Esophagus squamous epithelium (tissue), 5 donors: Measurements from ENCODE around the gene SWSAP1. TPM values are rescaled to one million over a fixed set of nuclear protein-coding genes. Genes with fewer than 3 reads are reported as not detected.

Source experiments
- DNase-seq: peaks from one replicate; lab custom pipeline; 2025; lab: John Stamatoyannopoulos, UW
- H3K27ac ChIP-seq, 4 donors: fragments of 200-600 bp; sonication (generic); one replicate each; pipeline ENCODE4 v1.5.1; 2016 to 2019; ENCODE audit warnings: mild to moderate bottlenecking in 1 of 4
- H3K27me3 ChIP-seq, 4 donors: fragments of 200-600 bp; sonication (generic); 1 replicate in 3 of 4; 2 replicates in 1 of 4; pipeline versions ENCODE4 v1.5.1 to v1.6.0; 2017 to 2021; ENCODE audit warnings: antibody characterized with exemption in 1 of 4
- H3K36me3 ChIP-seq, 3 donors: fragments of 200-600 bp; sonication (generic); one replicate each; pipeline ENCODE4 v1.5.1; 2016 to 2019
- H3K4me1 ChIP-seq, 3 donors: fragments of 200-600 bp; sonication (generic); one replicate each; pipeline ENCODE4 v1.5.1; 2017 to 2019
- H3K4me3 ChIP-seq, 4 donors: fragments of 200-600 bp; sonication (generic); 1 replicate in 3 of 4; 2 replicates in 1 of 4; pipeline ENCODE4 v1.5.1; 2016 to 2019; ENCODE audit warnings: mild to moderate bottlenecking in 2 of 4, moderate library complexity in 1 of 4
- H3K9me3 ChIP-seq, 3 donors: fragments of 200-600 bp; sonication (generic); one replicate each; pipeline ENCODE4 v1.5.1; 2016 to 2019
- CTCF ChIP-seq, 6 experiments: fragments of 450-650 bp in 4 of 6; fragments of 200-600 bp in 2 of 6; sonication (generic) in 2 of 6; IDR thresholded peaks; one replicate each; pipeline ENCODE4 v1.5.1; 2016 to 2019; ENCODE audit warnings: antibody characterized with exemption in 6 of 6, mild to moderate bottlenecking in 4 of 6, moderate library complexity in 4 of 6
- POLR2A ChIP-seq, 4 donors: fragments of 450-650 bp; IDR thresholded peaks; one replicate each; pipeline ENCODE4 v1.6.1; 2017; ENCODE audit warnings: antibody characterized with exemption in 4 of 4, mild to moderate bottlenecking in 4 of 4, moderate library complexity in 3 of 4
- WGBS, 2 donors: methylation state at CpG; one replicate each; pipeline ENCODE4 v1.1.5; 2018; 5-methylcytosine and 5-hydroxymethylcytosine counted together
- intact Hi-C: fragments of 100-400 bp; cut with DNase I; formaldehyde crosslinking; loops from one replicate; pipeline ENCODE4 v1.15.0; 2022
- total RNA-seq, 4 donors: library from RNA; depleted of rRNA; stranded (reverse); fragments of >200 nt; gene quantifications; one replicate each; pipeline ENCODE4 v1.1.0, GENCODE V29; 2016
- donor health status: DM: yes; HTN: yes; CAD: no.

The SWSAP1 gene
- total RNA-seq, 4 donors from 2014 or later: 1.0 to 2.9 (median 1.3) TPM

- Histone ChIP-seq H3K27ac (peak within 1 kb of the TSS in 3 of 4 donors; percentile 30 to 42 (median 36)), H3K4me1 (peaks cover 26 to 61% (median 37%) of the 10 kb centered on the region in 3 donors), H3K36me3 (no peaks in the 10 kb centered on the region), H3K27me3 (peaks cover 5 to 75% (median 19%) of the 10 kb centered on the region in 4 donors), H3K4me3 (peak within 1 kb of the TSS; percentile 16 to 62 (median 38)), H3K9me3 (no peaks in the 10 kb centered on the region)
- intact Hi-C loops: no loop called here
- WGBS, 2 donors: 0 to 4% methylated on average over 10 to 16 of the region's 72 CpGs
- no peak for DNase-seq
- no peak for TF ChIP-seq POLR2A (IDR thresholded peaks at IDR 0.05)
These were observed 44.4 kb downstream of the SWSAP1 start, which contains the start of gene RGL3 for GRCh38 chr19:11418549-11419506. TSS of gene RGL3 (minus strand) at chr19:11419314. CDS start at chr19:11419278, 36 bp downstream.

GRCh38 chr19:11420429-11421370 is 46.2 kb downstream of the SWSAP1 start:
- DNase-seq: no peak
- H3K27me3 ChIP-seq: peaks cover 7 to 80% (median 21%) of the 10 kb centered on the region in 4 donors
- H3K9me3 ChIP-seq: no peaks in the 10 kb centered on the region
- TF ChIP-seq CTCF (IDR thresholded peaks at IDR 0.05) (no peak), POLR2A (IDR thresholded peaks at IDR 0.05) (no peak)
- H3K27ac ChIP-seq: peak overlapping the region; percentile 16 to 42 (median 29)
- H3K4me3 ChIP-seq: peak overlapping the region; percentile 8 to 58 (median 31)
- H3K4me1 ChIP-seq: peaks cover 26 to 63% (median 37%) of the 10 kb centered on the region in 3 donors
- 14 to 30% methylated on average over 10 to 18 of the region's 46 CpGs for WGBS, 2 donors
- no peaks in the 10 kb centered on the region for H3K36me3 ChIP-seq
- intact Hi-C loops: no loop called here

GRCh38 chr19:11421371-11422098 is 47.1 kb downstream of the SWSAP1 start:
- no peaks in the 10 kb centered on the region for H3K36me3 ChIP-seq
- peaks cover 7 to 78% (median 21%) of the 10 kb centered on the region in 4 donors for H3K27me3 ChIP-seq
- H3K4me3 ChIP-seq: peak overlapping the region in 3 of 4 donors; percentile 28 to 58 (median 34)
- no peak for DNase-seq
- WGBS, 2 donors: 34 to 44% methylated on average over 11 to 12 of the region's 36 CpGs
- intact Hi-C loops: no loop called here
- H3K4me1 ChIP-seq: peaks cover 26 to 63% (median 37%) of the 10 kb centered on the region in 3 donors
- H3K9me3 ChIP-seq: no peaks in the 10 kb centered on the region
- no peak for TF ChIP-seq POLR2A (IDR thresholded peaks at IDR 0.05)
- TF ChIP-seq CTCF (IDR thresholded peaks at IDR 0.05): no peak
- H3K27ac ChIP-seq: peak overlapping the region in 3 of 4 donors; percentile 24 to 45 (median 25)

- Histone ChIP-seq H3K4me3 (peak overlapping the region in 3 of 4 donors; percentile 28 to 58 (median 34)), H3K36me3 (no peaks in the 10 kb centered on the region), H3K27ac (peak overlapping the region in 3 of 4 donors; percentile 25 to 45 (median 42)), H3K9me3 (no peaks in the 10 kb centered on the region), H3K27me3 (peaks cover 7 to 70% (median 21%) of the 10 kb centered on the region in 4 donors), H3K4me1 (peaks cover 26 to 63% (median 37%) of the 10 kb centered on the region in 3 donors)
- no peak for TF ChIP-seq POLR2A (IDR thresholded peaks at IDR 0.05)
- no peak for TF ChIP-seq CTCF (IDR thresholded peaks at IDR 0.05)
- 40% methylated on average over 1 of the region's 56 CpGs; no CpG with 5 or more reads in 1 of the 2 donors for WGBS, 2 donors
- intact Hi-C loops: no loop called here
- DNase-seq: peak; percentile 23
These were observed 47.9 kb downstream of the SWSAP1 start for GRCh38 chr19:11422163-11423065.
